Parathyroid adenoma (tissue), 2 donors: ENCODE results near the gene MRPL53.

ENCODE experiments used
- H2AFZ ChIP-seq: fragments of 300-600 bp; sonication (generic); one replicate; pipeline ENCODE4 v1.7.0; 2017; ENCODE audit warnings: antibody characterized with exemption, mild to moderate bottlenecking
- H3K27ac ChIP-seq: fragments of 300-600 bp; sonication (generic); one replicate; pipeline ENCODE4 v1.7.0; 2017
- H3K27me3 ChIP-seq: fragments of 300-600 bp; sonication (generic); one replicate; pipeline ENCODE4 v1.7.0; 2017; ENCODE audit warnings: low read length; ENCODE audit not compliant: control insufficient read depth, insufficient read depth
- H3K36me3 ChIP-seq: fragments of 300-600 bp; sonication (generic); one replicate; pipeline ENCODE4 v1.7.0; 2017; ENCODE audit warnings: low read length; ENCODE audit not compliant: control insufficient read depth, insufficient read depth
- H3K4me1 ChIP-seq: fragments of 300-600 bp; sonication (generic); one replicate; pipeline ENCODE4 v1.7.0; 2017; ENCODE audit warnings: control low read depth
- H3K4me2 ChIP-seq: fragments of 300-600 bp; sonication (generic); one replicate; pipeline ENCODE4 v1.7.0; 2017; ENCODE audit warnings: low read length
- H3K4me3 ChIP-seq: fragments of 300-600 bp; sonication (generic); one replicate; pipeline ENCODE4 v1.7.0; 2017; ENCODE audit warnings: low read depth, low read length
- H3K79me2 ChIP-seq: fragments of 300-600 bp; sonication (generic); one replicate; pipeline ENCODE4 v1.7.0; 2017; ENCODE audit warnings: control low read depth
- H3K9ac ChIP-seq: fragments of 300-600 bp; sonication (generic); one replicate; pipeline ENCODE4 v1.7.0; 2017; ENCODE audit warnings: mild to moderate bottlenecking
- H3K9me3 ChIP-seq: fragments of 300-600 bp; sonication (generic); one replicate; pipeline ENCODE4 v1.7.0; 2017; ENCODE audit warnings: low read length; ENCODE audit not compliant: control insufficient read depth
- CTCF ChIP-seq: fragments of 300-600 bp; sonication (generic); IDR thresholded peaks from one replicate; pipeline ENCODE4 v1.7.0; 2017; ENCODE audit warnings: antibody characterized with exemption, mild to moderate bottlenecking
- donor health status: primary hyperparathyroidism.

MRPL53 gene

GRCh38 chr2:74440378-74441169, 31.9 kb downstream of the MRPL53 start:
- Histone ChIP-seq H2AFZ (peak overlapping the region; percentile 99), H3K27me3 (no peaks in the 10 kb centered on the region), H3K9ac (peak overlapping the region; percentile 1), H3K79me2 (peaks cover 10% of the 10 kb centered on the region), H3K4me2 (peak overlapping the region; percentile 95), H3K4me3 (peak overlapping the region; percentile 87), H3K9me3 (no peaks in the 10 kb centered on the region), H3K4me1 (peaks cover 8% of the 10 kb centered on the region), H3K36me3 (no peaks in the 10 kb centered on the region), H3K27ac (peak overlapping the region; percentile 88)
- TF ChIP-seq CTCF = peak; percentile 18

DNA sequence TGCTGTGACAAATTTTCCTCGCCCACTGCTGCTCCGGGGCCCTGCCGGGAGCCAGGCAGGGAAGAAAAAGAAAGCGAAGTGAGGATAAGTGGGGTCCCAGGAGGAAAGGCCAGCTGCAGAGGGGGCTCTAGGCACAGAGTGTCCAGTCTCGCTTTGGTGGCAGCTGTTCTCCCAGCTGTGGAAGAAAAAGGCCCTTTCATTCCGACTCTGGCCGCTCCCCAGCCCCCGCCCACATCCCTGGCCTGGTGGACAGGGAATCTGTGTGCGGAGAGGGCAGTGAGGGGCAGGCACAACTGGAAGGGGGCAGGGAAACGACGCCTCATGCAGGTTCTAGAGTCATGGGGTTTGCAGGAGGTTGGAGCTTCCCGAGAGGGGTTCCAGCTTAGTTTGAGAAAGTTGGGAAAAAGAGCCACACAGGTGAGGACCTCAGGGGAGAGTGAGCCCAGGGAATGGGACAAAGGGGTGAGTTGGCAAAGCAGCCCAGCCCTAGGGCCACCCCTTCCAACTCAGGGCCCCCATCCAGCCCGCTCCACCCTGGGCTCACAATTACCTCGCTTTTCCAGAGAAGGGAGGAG, 32.6 kb downstream of the MRPL53 start:
- no peaks in the 10 kb centered on the region for H3K27me3 ChIP-seq
- peak overlapping the region; percentile 95 for H3K4me2 ChIP-seq
- H3K27ac ChIP-seq = peak overlapping the region; percentile 88
- peak overlapping the region; percentile 99 for H2AFZ ChIP-seq
- no peaks in the 10 kb centered on the region for H3K36me3 ChIP-seq
- H3K4me1 ChIP-seq = peaks cover 8% of the 10 kb centered on the region
- TF ChIP-seq CTCF = no peak
- peak overlapping the region; percentile 87 for H3K4me3 ChIP-seq
- H3K9ac ChIP-seq = no peak overlapping the region
- no peaks in the 10 kb centered on the region for H3K9me3 ChIP-seq
- peaks cover 10% of the 10 kb centered on the region for H3K79me2 ChIP-seq

GRCh38 chr2:74439373-74439772, 33.1 kb downstream of the MRPL53 start:
- no peaks in the 10 kb centered on the region for H3K36me3 ChIP-seq
- peak overlapping the region; percentile 95 for H3K4me2 ChIP-seq
- no peaks in the 10 kb centered on the region for H3K27me3 ChIP-seq
- H3K27ac ChIP-seq = peak overlapping the region; percentile 88
- H2AFZ ChIP-seq = peak overlapping the region; percentile 99
- no peak overlapping the region for H3K9ac ChIP-seq
- H3K4me1 ChIP-seq = peaks cover 8% of the 10 kb centered on the region
- peak overlapping the region; percentile 87 for H3K4me3 ChIP-seq
- no peak for TF ChIP-seq CTCF
- H3K9me3 ChIP-seq = no peaks in the 10 kb centered on the region
- peaks cover 10% of the 10 kb centered on the region for H3K79me2 ChIP-seq

GRCh38 chr2:74438248-74438647, 34.2 kb downstream of the MRPL53 start:
- H3K4me1 ChIP-seq = peaks cover 8% of the 10 kb centered on the region
- H3K9ac ChIP-seq = no peak overlapping the region
- H3K4me3 ChIP-seq = no peak overlapping the region

More at GRCh38 chr2:74438248-74438647, 34.2 kb downstream of the MRPL53 start:
- no peaks in the 10 kb centered on the region for H3K36me3 ChIP-seq
- no peak overlapping the region for H3K4me2 ChIP-seq
- H2AFZ ChIP-seq = no peak overlapping the region
- H3K79me2 ChIP-seq = peaks cover 10% of the 10 kb centered on the region
- no peak overlapping the region for H3K27ac ChIP-seq
- no peak for TF ChIP-seq CTCF
- no peaks in the 10 kb centered on the region for H3K9me3 ChIP-seq
- no peaks in the 10 kb centered on the region for H3K27me3 ChIP-seq
